ENCODE data around the gene ARL4C.

DNA sequence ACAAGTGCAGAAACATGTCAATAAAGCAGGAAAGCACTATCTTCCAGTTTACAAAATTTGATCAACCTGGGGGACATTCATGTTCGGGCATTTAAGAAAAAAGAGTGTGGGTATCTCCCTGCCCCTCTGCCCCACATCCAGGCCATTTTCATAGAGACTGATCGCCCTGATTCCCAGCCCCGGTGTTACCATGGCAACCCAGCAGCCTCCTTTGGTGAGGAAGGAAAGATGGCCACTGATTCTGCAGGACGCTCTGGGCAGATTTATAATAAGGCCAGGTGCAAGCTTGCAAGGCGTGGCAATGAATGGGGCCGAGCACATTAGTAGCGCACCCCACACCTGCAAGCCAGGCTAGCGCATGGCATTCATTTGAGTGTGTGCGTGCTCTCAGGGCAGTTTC is 36.7 kb upstream of the ARL4C start:
- TF ChIP-seq CTCF (IDR thresholded peaks at IDR 0.05; ENCODE audit: poor library complexity) (no peak), EZH2 (IDR thresholded peaks at IDR 0.05; ENCODE audit: borderline replicate concordance) (no peak), EZH2phosphoT487 (IDR thresholded peaks at IDR 0.05; ENCODE audit: low read depth, severe bottlenecking, unreplicated experiment) (no peak)

Measured in hepatocyte (in vitro differentiated cells).